Measurements from ENCODE around the gene LMF1. TPM values are rescaled to one million over a fixed set of nuclear protein-coding genes. Genes with fewer than 3 reads are reported as not detected.

LMF1 gene
- total RNA-seq, 2 donors from 2014 or later: 15.8 to 20.1 TPM

DNA sequence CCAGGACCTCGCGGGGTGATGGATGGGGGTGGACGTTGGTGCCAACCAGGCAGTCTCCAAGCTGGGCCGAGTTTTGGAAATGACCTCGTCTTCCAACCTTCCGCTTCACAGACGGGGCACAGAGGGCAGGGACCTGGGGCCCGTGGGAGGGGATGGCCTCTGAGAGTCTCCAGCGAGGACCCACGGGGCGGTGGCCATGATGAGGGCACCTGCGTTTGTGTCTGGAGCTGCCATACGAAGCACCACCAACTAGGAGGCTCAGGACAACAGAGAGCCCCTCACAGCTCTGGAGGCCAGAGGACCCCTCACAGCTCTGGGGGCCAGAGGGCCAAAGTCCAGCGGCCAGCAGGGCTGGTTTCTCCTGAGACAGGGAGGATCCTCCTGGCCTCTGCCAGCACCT is 37.3 kb upstream of the LMF1 start:
- no peaks in the 10 kb centered on the region for H3K4me1 ChIP-seq
- ATAC-seq (no peak), DNase-seq (no peak)
- no peaks in the 10 kb centered on the region for H3K27me3 ChIP-seq
- WGBS, 2 donors: 50 to 81% methylated on average over 10 to 12 of the region's 14 CpGs
- H3K36me3 ChIP-seq (replicated peaks in 1 of 2; ENCODE audit: insufficient read depth in 1 of 2, low read depth in 2 of 2): no peaks in the 10 kb centered on the region
- H3K9me3 ChIP-seq: no peaks in the 10 kb centered on the region
- TF ChIP-seq CTCF (IDR thresholded peaks at IDR 0.05) (no peak), POLR2A (IDR thresholded peaks at IDR 0.05) (no peak)
- H3K4me3 ChIP-seq: no peak overlapping the region
- intact Hi-C loops (cut with DNase I): no loop called here
- no peak overlapping the region for H3K27ac ChIP-seq

GRCh38 chr16:1007284-1007850 is 36.6 kb upstream of the LMF1 start:
- ATAC-seq (no peak), DNase-seq (no peak)
- H3K4me1 ChIP-seq: no peaks in the 10 kb centered on the region
- no peak overlapping the region for H3K27ac ChIP-seq
- TF ChIP-seq POLR2A (IDR thresholded peaks at IDR 0.05): no peak
- no peak for TF ChIP-seq CTCF (IDR thresholded peaks at IDR 0.05)
- H3K9me3 ChIP-seq: no peaks in the 10 kb centered on the region
- no peaks in the 10 kb centered on the region for H3K27me3 ChIP-seq
- no peaks in the 10 kb centered on the region for H3K36me3 ChIP-seq (replicated peaks in 1 of 2; ENCODE audit: insufficient read depth in 1 of 2, low read depth in 2 of 2)
- WGBS, 2 donors: 31 to 47% methylated on average over 6 to 16 of the region's 16 CpGs
- H3K4me3 ChIP-seq: no peak overlapping the region
- intact Hi-C loops (cut with DNase I): no loop called here

- Histone ChIP-seq H3K9me3 (no peaks in the 10 kb centered on the region), H3K27me3 (no peaks in the 10 kb centered on the region), H3K27ac (no peak overlapping the region), H3K4me3 (no peak overlapping the region), H3K4me1 (no peaks in the 10 kb centered on the region), H3K36me3 (replicated peaks in 1 of 2; ENCODE audit: insufficient read depth in 1 of 2, low read depth in 2 of 2) (no peaks in the 10 kb centered on the region)
- DNase-seq (no peak), ATAC-seq (no peak)
- WGBS, 2 donors: 73 to 76% methylated on average over 19 to 23 of the region's 25 CpGs
- intact Hi-C loops (cut with DNase I): no loop called here
- TF ChIP-seq POLR2A (IDR thresholded peaks at IDR 0.05): no peak
- TF ChIP-seq CTCF (IDR thresholded peaks at IDR 0.05): no peak
Observed at GRCh38 chr16:1006781-1007180, 36.0 kb upstream of the LMF1 start.

- H3K27me3 ChIP-seq: no peaks in the 10 kb centered on the region
- no peak for ATAC-seq
Observed at GRCh38 chr16:1005286-1005685, 34.5 kb upstream of the LMF1 start.

More at GRCh38 chr16:1005286-1005685, 34.5 kb upstream of the LMF1 start:
- TF ChIP-seq CTCF (IDR thresholded peaks at IDR 0.05): no peak
- TF ChIP-seq POLR2A (IDR thresholded peaks at IDR 0.05): no peak
- Histone ChIP-seq H3K4me1 (no peaks in the 10 kb centered on the region), H3K4me3 (no peak overlapping the region), H3K27ac (no peak overlapping the region), H3K36me3 (replicated peaks in 1 of 2; ENCODE audit: insufficient read depth in 1 of 2, low read depth in 2 of 2) (no peaks in the 10 kb centered on the region), H3K9me3 (no peaks in the 10 kb centered on the region)
- 74 to 82% methylated on average over 10 to 11 of the region's 11 CpGs for WGBS, 2 donors
- DNase-seq: no peak
- intact Hi-C loops (cut with DNase I): no loop called here
